Stimulated activated naive CD8-positive, alpha-beta T cell treated with anti-CD3 and anti-CD28 coated beads, Interleukin-15, Interleukin-2, amounts not matched to agents 100 ng/mL and 50 ng/mL, for 24 hours (primary cell): ENCODE results near the gene TDG.

Source experiments
- H3K27ac Mint-ChIP-seq: one replicate; pipeline ENCODE4 v1.8.0; 2021; ENCODE audit warnings: mild to moderate bottlenecking, mixed read lengths
- H3K27me3 Mint-ChIP-seq: one replicate; pipeline ENCODE4 v1.8.0; 2021; ENCODE audit warnings: mixed read lengths
- H3K36me3 Mint-ChIP-seq: one replicate; pipeline ENCODE4 v1.8.0; 2021; ENCODE audit warnings: low read depth, mixed read lengths
- H3K4me1 Mint-ChIP-seq: one replicate; pipeline ENCODE4 v1.8.0; 2021; ENCODE audit warnings: low read depth, mixed read lengths
- H3K4me3 Mint-ChIP-seq: one replicate; pipeline ENCODE4 v1.8.0; 2021; ENCODE audit warnings: mild to moderate bottlenecking, mixed read lengths
- H3K9me3 Mint-ChIP-seq: one replicate; pipeline ENCODE4 v1.8.0; 2021; ENCODE audit warnings: mixed read lengths

Gene TDG

DNA sequence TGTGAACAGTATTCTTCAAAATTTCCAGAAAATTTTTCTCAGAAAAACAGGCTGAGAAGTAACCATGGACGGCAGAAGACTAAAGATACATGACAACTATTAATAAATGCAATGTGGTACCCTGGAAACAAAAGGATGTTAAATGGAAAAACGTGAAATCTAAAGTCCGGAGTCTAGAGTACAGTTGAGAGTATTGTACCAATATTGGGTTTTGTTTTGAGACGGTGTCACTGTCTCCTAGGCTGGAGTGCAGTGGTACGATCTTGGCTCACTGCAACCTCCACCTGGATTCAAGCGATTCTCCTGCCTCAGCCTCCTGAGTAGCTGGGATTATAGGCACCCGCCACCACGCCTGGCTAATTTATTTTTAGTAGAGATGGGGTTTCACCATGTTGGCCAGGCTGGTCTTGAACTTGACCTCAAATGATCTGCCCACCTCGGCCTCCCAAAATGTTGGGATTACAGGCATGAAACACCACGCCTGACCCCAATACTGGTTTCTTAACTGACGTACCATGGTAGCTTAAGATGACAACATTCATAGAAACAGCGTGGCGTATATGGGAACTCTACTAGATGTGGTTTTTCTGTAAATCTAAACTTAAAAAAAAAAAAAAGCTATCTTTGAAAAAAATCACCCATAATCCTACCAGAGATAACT, 16.8 kb upstream of the TDG start:
- H3K27me3 Mint-ChIP-seq: no peaks in the 10 kb centered on the region
- H3K27ac Mint-ChIP-seq: peak overlapping the region; percentile 87
- no peak overlapping the region for H3K4me3 Mint-ChIP-seq
- no peaks in the 10 kb centered on the region for H3K9me3 Mint-ChIP-seq
- H3K4me1 Mint-ChIP-seq: peaks cover 62% of the 10 kb centered on the region
- H3K36me3 Mint-ChIP-seq: peaks cover 89% of the 10 kb centered on the region

DNA sequence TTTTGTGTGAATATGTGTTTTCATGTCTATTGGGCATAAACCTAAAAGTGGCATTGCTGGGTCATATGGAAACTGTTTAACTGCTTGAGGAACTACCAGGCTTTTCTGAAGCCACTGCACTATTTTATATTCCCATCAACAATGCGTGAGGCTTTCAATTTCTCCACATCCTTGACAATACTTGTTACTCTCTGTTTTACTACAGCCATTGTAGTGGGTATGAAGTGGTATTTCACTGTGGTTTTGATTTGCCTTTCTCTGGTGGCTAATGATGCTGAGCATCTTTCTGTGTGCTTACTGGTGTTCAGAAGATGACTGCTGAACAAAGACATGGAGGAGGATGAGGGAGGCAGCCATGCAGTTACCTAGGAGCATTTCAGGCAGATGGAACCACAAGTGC, 13.2 kb upstream of the TDG start:
- Mint-ChIP-seq H3K27ac (peak overlapping the region; percentile 90), H3K4me3 (peak overlapping the region; percentile 20), H3K4me1 (peaks cover 76% of the 10 kb centered on the region), H3K36me3 (peaks cover 75% of the 10 kb centered on the region), H3K27me3 (no peaks in the 10 kb centered on the region), H3K9me3 (no peaks in the 10 kb centered on the region)

DNA sequence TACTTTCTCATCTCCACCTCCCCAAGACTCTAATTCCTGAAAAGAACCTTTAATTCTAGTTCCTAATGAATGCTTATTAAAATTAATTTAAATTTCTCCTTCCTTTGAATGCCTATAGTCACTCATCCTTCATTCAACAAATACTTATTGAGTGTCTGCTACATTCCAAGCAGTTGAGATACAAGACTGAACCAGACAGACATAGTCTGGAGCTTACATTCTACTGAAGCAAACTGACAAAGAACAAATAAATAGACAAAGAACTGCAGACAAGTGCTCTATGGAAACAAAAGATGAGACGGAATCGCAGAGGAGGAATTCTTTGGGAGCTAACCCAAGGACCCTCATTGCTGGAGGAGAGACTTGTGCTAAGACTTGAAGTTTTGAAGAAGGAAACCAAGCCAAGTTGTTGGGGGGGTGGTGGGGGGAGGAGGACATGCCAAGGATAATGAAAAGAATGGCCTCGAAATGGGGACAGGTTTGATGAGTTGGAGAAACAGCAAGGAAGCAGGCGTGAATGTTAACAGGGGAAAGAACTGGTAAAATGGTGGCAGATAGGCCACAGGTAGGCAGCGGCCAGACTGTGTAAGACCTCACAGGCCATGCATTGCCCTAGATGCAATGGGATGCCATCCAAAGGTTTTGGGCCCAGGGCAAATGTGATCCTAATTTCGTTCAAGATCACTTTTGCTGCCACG, 9.7 kb upstream of the TDG start:
- no peaks in the 10 kb centered on the region for H3K27me3 Mint-ChIP-seq
- peak overlapping the region; percentile 93 for H3K4me3 Mint-ChIP-seq
- H3K27ac Mint-ChIP-seq: peak overlapping the region; percentile 95
- H3K4me1 Mint-ChIP-seq: peaks cover 59% of the 10 kb centered on the region
- peaks cover 42% of the 10 kb centered on the region for H3K36me3 Mint-ChIP-seq
- no peaks in the 10 kb centered on the region for H3K9me3 Mint-ChIP-seq

DNA sequence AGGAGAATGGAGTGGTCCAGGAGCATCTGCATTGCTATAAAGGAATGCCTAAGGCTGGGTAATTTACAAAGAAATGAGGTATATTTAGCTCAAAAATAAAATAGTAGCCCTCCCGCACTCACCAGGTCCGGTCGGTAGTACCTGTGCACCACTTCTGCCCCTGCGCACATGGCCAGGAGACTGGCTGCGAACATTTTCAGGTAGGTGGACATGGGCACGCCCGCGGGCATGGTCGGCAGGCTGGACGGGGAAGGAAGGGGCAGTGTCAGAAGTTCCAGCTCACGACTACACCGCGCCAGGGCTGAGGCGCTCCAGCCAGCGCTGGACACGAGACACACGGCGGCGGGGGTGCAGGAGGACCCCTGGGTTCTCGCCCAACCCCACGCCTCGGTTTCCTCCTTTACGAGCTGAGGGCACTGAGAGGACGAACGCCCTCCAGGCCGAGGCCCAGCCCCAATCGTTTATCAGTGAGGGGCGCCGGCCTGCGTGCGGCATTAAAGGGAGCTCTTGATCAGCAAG, 9.1 kb upstream of the TDG start:
- peak overlapping the region; percentile 95 for H3K27ac Mint-ChIP-seq
- no peaks in the 10 kb centered on the region for H3K9me3 Mint-ChIP-seq
- peaks cover 58% of the 10 kb centered on the region for H3K4me1 Mint-ChIP-seq
- H3K4me3 Mint-ChIP-seq: peak overlapping the region; percentile 93
- H3K36me3 Mint-ChIP-seq: peaks cover 40% of the 10 kb centered on the region
- no peaks in the 10 kb centered on the region for H3K27me3 Mint-ChIP-seq

DNA sequence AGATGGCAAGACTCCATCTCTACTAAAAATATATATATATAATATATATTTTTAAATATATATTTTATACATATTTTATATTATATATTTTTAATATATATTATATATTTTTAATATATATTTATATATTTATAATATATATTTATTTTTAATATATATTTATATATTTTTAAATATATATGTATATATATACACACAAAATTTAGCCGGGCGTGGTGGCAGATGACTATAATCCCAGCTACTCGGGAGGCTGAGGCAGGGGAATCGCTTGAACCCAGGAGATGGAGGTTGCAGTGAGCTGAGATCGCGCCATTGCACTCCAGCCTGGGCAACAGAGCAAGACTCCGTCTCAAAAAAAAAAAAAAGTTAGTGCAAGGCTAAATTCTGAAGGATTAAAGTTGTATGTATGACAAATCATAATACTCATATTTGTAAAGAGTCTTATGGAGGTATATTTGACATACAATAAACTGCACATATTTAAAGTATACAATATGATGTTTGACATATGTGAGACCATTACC, 7.7 kb upstream of the TDG start:
- H3K36me3 Mint-ChIP-seq: peaks cover 27% of the 10 kb centered on the region
- H3K4me1 Mint-ChIP-seq: peaks cover 44% of the 10 kb centered on the region
- H3K27ac Mint-ChIP-seq: peak overlapping the region; percentile 95
- H3K4me3 Mint-ChIP-seq: peak overlapping the region; percentile 93
- no peaks in the 10 kb centered on the region for H3K9me3 Mint-ChIP-seq
- no peaks in the 10 kb centered on the region for H3K27me3 Mint-ChIP-seq

DNA sequence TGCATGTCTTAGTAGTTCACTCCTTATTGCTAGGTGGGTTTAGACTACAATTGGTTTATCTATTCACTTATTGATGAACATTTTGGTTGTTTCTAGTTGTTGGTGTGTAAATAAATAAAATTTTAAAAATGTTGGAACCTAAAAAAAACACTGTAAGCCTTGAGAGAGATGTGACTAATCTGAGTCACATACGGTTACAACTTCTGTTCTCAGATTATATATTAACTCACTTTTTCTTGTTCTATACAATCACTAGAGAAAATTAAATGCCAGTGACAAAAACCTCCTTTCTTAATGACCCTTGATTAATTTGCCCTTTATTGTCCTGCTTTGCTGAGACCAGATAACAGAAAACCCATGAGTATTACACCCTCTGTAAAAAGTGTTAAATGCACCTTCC, 7.1 kb upstream of the TDG start:
- Mint-ChIP-seq H3K4me1 (peaks cover 42% of the 10 kb centered on the region), H3K9me3 (no peaks in the 10 kb centered on the region), H3K27ac (no peak overlapping the region), H3K4me3 (no peak overlapping the region), H3K36me3 (peaks cover 25% of the 10 kb centered on the region), H3K27me3 (no peaks in the 10 kb centered on the region)

DNA sequence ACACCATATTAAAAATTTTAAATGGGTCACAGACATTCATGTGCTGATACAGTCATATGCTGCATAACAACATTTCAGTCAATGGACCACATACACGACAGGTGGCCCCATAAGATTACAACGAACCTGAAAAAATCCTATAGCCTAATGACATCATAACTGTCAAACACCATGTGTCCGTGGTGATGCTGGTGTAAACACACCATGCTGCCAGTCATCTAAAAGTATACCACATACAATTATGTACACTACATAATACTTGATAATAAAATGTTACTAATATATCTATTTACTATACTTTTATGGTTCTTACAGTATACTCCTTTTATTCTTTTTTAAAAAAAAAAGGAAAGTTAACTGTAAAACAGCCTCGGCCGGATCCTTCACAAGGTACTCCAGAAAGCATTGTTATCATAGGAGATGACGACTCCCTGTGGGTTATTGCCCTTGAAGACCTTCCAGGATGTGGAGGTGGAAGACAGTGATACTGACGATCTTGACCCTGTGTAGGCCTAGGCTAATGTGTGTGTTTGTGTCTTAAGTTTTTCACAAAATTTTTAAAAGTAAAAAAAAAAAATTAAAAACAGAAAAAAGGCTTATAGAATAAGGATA, 5.0 kb upstream of the TDG start:
- Mint-ChIP-seq H3K27ac (no peak overlapping the region), H3K4me3 (no peak overlapping the region), H3K27me3 (no peaks in the 10 kb centered on the region), H3K9me3 (no peaks in the 10 kb centered on the region), H3K4me1 (peaks cover 40% of the 10 kb centered on the region), H3K36me3 (peaks cover 14% of the 10 kb centered on the region)

DNA sequence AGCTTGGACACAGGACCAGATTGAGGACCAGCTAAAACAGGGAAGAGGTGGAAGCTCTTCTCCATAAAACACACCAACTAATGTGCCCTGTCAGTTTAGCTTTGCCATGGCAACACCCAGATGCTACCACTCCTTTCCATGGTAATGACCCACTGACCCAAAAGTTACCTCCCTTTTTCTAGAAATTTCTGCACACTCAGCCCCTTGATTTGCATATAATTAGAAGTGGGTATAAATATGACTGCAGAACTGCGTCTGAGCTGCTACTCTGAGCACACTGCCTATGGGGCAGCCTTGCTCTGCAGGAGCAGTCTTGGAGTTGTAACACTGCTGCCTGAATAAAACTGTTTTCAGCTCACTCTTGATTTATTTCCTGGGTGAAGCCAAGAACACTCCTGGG, 3.2 kb upstream of the TDG start:
- H3K4me1 Mint-ChIP-seq: peaks cover 44% of the 10 kb centered on the region
- H3K9me3 Mint-ChIP-seq: no peaks in the 10 kb centered on the region
- no peak overlapping the region for H3K4me3 Mint-ChIP-seq
- H3K36me3 Mint-ChIP-seq: peaks cover 14% of the 10 kb centered on the region
- H3K27me3 Mint-ChIP-seq: no peaks in the 10 kb centered on the region
- peak overlapping the region; percentile 21 for H3K27ac Mint-ChIP-seq

DNA sequence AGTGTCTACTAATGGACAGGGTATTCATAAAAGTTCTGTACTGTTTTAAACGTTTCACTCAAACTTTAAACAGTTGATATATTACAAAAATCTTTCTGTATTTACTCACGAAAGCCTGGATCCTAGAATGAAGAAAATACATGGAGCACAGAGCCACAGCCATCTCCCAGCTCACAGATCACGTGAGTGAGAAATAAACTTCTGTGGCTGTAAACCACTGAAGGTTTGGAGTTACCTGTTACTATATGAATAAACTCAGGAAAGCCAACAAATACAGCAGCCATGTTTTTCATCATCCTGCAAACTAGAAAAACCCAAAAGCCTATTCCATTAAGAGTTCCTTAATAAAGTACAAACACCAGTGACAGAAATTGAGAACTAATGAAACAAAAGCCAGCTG, 867 bp upstream of the TDG start:
- Mint-ChIP-seq H3K9me3 (no peaks in the 10 kb centered on the region), H3K4me3 (peak overlapping the region; percentile 98), H3K27me3 (no peaks in the 10 kb centered on the region), H3K27ac (peak overlapping the region; percentile 97), H3K4me1 (peaks cover 61% of the 10 kb centered on the region), H3K36me3 (peaks cover 30% of the 10 kb centered on the region)

DNA sequence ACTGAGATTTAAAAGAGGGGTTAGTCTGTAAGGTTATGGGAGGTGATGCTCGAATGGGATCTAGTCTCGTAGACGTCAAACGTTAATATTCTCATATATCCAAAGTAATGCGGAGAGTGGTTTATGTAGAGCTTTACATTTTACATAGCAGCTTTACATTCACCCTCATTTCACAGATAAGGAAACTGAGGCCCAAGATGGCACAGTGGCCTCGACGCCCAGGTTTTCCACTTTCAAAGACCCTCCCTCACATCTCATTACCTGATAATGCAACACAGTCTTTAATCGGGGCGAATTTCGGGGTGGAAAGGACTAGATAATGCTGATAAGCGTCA, 450 bp upstream of the TDG start:
- H3K36me3 Mint-ChIP-seq: peaks cover 30% of the 10 kb centered on the region
- H3K4me1 Mint-ChIP-seq: peaks cover 64% of the 10 kb centered on the region
- H3K4me3 Mint-ChIP-seq: peak overlapping the region; percentile 98
- H3K27me3 Mint-ChIP-seq: no peaks in the 10 kb centered on the region
- H3K9me3 Mint-ChIP-seq: no peaks in the 10 kb centered on the region
- peak overlapping the region; percentile 97 for H3K27ac Mint-ChIP-seq

DNA sequence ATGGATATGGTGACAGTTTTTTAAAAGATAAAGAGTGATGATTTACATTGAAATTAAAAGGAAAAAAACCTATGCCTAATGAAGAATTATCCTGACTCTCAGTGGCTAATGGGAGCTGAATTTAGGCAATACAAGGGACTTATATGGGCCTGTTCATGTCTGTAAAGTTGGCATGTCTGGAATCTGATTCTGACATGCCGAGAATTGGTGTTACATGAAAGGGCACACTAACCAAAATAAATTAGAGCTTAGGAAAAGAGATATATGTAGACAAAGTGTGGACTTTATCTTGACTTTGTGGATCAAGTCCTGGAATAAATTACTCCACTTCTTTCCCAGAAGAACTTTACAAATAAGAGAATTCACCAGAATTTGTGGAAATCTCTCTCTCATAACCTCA, 1.1 kb downstream of the TDG start:
- no peaks in the 10 kb centered on the region for H3K27me3 Mint-ChIP-seq
- peak overlapping the region; percentile 97 for H3K27ac Mint-ChIP-seq
- H3K4me3 Mint-ChIP-seq: peak overlapping the region; percentile 98
- peaks cover 75% of the 10 kb centered on the region for H3K4me1 Mint-ChIP-seq
- no peaks in the 10 kb centered on the region for H3K9me3 Mint-ChIP-seq
- peaks cover 35% of the 10 kb centered on the region for H3K36me3 Mint-ChIP-seq

DNA sequence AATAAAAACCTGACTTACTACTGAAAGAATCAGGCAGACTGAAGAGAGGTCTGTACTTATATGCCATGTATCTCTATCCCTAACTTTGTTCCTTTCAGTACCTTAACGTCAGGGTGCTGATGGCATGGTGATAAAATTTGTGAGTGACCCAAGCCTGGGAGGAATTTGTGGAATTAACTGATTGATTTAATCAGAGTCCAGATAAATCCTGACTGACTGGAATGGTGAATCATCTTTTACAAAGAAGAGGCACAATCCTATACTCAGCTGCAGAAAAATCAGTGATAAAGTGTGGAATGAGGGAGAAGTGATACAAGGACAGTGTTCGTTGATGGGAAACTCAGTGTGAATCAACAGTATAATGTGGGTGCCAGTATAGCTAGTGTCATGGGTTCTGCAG, 3.7 kb downstream of the TDG start:
- H3K27ac Mint-ChIP-seq: peak overlapping the region; percentile 72
- H3K9me3 Mint-ChIP-seq: no peaks in the 10 kb centered on the region
- no peaks in the 10 kb centered on the region for H3K27me3 Mint-ChIP-seq
- peaks cover 46% of the 10 kb centered on the region for H3K36me3 Mint-ChIP-seq
- H3K4me1 Mint-ChIP-seq: peaks cover 73% of the 10 kb centered on the region
- peak overlapping the region; percentile 19 for H3K4me3 Mint-ChIP-seq

DNA sequence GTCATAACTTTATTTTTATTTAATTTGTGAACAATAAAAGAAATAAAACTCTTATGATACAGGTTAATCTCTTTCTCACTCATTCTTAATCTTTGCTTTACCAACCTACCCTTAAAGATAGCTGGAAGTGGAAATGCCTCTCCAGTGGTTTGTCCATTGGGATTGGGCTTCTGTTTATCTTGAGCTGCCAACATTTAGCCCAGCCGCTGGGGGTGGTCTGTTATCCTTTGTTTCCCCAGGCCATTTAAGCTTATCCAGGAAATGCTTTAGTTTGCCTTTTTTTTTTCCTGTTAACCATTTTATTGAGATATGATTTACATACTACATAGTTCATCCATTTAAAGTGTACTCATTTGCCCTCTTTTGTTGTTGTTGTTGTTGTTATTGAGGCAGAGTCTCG, 8.2 kb downstream of the TDG start:
- Mint-ChIP-seq H3K27me3 (no peaks in the 10 kb centered on the region), H3K4me1 (peaks cover 53% of the 10 kb centered on the region), H3K27ac (no peak overlapping the region), H3K4me3 (no peak overlapping the region), H3K9me3 (no peaks in the 10 kb centered on the region), H3K36me3 (peaks cover 58% of the 10 kb centered on the region)

DNA sequence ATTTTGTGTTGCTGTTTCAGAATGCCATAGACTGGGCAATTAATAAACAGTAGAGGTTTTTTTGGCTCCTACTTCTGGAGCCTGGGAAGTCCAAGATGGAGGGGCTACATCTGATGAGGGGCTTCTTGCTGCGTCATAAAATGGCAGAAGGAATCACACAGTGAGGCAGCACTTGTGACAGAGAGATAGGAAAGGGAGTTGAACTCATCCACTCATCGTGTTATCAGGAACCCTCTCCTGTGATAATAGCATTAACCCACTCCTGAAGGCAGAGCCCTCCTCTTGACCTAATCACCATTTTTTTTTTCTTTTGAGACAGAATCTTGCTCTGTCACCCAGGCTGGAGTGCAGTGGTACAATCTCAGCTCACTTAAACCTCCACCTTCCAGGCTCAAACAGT, 9.7 kb downstream of the TDG start:
- Mint-ChIP-seq H3K4me3 (no peak overlapping the region), H3K4me1 (peaks cover 40% of the 10 kb centered on the region), H3K9me3 (no peaks in the 10 kb centered on the region), H3K27me3 (no peaks in the 10 kb centered on the region), H3K36me3 (peaks cover 63% of the 10 kb centered on the region), H3K27ac (no peak overlapping the region)

DNA sequence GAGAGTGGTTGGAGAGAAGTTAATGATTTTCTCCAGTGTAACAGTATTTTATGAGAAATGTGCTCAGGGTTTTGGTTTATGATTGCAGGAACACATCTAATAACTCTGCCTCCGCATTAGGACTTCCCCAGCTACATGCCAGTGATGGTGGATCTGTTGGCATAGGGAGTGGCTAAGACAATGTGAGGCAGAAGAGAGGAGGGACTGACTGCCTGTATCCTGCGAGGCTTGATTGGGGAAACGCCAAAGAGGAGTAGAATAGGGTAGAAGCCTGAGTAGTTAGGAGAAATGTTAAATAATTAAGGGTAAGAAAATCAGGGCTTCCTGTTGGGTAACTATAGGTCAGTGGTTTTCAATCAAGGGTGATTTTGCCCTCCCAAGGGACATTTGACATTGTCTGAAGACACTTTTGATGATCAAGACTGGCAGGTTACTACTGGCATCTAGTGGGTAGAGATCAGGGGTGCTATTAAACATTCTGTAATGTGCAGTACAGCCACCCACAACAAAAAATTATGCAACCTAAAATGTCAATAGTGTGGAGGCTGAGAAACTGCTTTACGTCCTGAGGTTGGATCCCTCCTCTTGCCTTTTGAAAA, 12.8 kb downstream of the TDG start:
- H3K27me3 Mint-ChIP-seq: no peaks in the 10 kb centered on the region
- no peak overlapping the region for H3K4me3 Mint-ChIP-seq
- H3K36me3 Mint-ChIP-seq: peaks cover 78% of the 10 kb centered on the region
- peaks cover 26% of the 10 kb centered on the region for H3K4me1 Mint-ChIP-seq
- H3K27ac Mint-ChIP-seq: no peak overlapping the region
- H3K9me3 Mint-ChIP-seq: no peaks in the 10 kb centered on the region
